ENCODE measurements around the gene CMTM7. TPM values are rescaled to one million over a fixed set of nuclear protein-coding genes. Genes with fewer than 3 reads are reported as not detected.

CMTM7 gene
- total RNA-seq, 3 donors from 2014 or later: 3.6 to 5.1 (median 4.8) TPM

- no peak for TF ChIP-seq CTCF (IDR thresholded peaks at IDR 0.05)
- intact Hi-C loops (cut with DNase I, micrococcal nuclease): no loop called here
- no peak for DNase-seq
These were observed 51.8 kb downstream of the CMTM7 start for GRCh38 chr3:32443478-32443877.

GRCh38 chr3:32447865-32448400, 56.3 kb downstream of the CMTM7 start:
- ATAC-seq: no peak
- H3K4me1 ChIP-seq (ENCODE audit: low read depth): peaks cover 3% of the 10 kb centered on the region
- H3K9me3 ChIP-seq: no peaks in the 10 kb centered on the region
- H3K4me3 ChIP-seq: no peak overlapping the region
- TF ChIP-seq CTCF (IDR thresholded peaks at IDR 0.05): no peak
- intact Hi-C loops (cut with DNase I, micrococcal nuclease): no loop called here
- no peak for DNase-seq
- no peaks in the 10 kb centered on the region for H3K36me3 ChIP-seq (ENCODE audit: low read depth)

More at GRCh38 chr3:32443478-32443877, 51.8 kb downstream of the CMTM7 start:
- ATAC-seq: no peak
- Histone ChIP-seq H3K9me3 (no peaks in the 10 kb centered on the region), H3K4me3 (no peak overlapping the region), H3K4me1 (ENCODE audit: low read depth) (peaks cover 3% of the 10 kb centered on the region), H3K36me3 (ENCODE audit: low read depth) (no peaks in the 10 kb centered on the region)

- peaks cover 3% of the 10 kb centered on the region for H3K4me1 ChIP-seq (ENCODE audit: low read depth)
- H3K4me3 ChIP-seq: no peak overlapping the region
- no peaks in the 10 kb centered on the region for H3K9me3 ChIP-seq
- TF ChIP-seq CTCF (IDR thresholded peaks at IDR 0.05): no peak
- intact Hi-C loops (cut with DNase I, micrococcal nuclease): no loop called here
- ATAC-seq (no peak), DNase-seq (no peak)
- H3K36me3 ChIP-seq (ENCODE audit: low read depth): no peaks in the 10 kb centered on the region
These were observed 57.2 kb downstream of the CMTM7 start for GRCh38 chr3:32448686-32449474.

- no peak overlapping the region for H3K4me3 ChIP-seq
- H3K4me1 ChIP-seq (ENCODE audit: low read depth): peaks cover 3% of the 10 kb centered on the region
- intact Hi-C loops (cut with DNase I, micrococcal nuclease): no loop called here
- no peak for TF ChIP-seq CTCF (IDR thresholded peaks at IDR 0.05)
- H3K9me3 ChIP-seq: no peaks in the 10 kb centered on the region
- ATAC-seq (no peak), DNase-seq (no peak)
- H3K36me3 ChIP-seq (ENCODE audit: low read depth): no peaks in the 10 kb centered on the region
These were observed 58.0 kb downstream of the CMTM7 start for GRCh38 chr3:32449691-32450090.

GRCh38 chr3:32450426-32450825, 58.8 kb downstream of the CMTM7 start:
- intact Hi-C loops (cut with DNase I, micrococcal nuclease): no loop called here
- ATAC-seq (no peak), DNase-seq (no peak)
- no peaks in the 10 kb centered on the region for H3K9me3 ChIP-seq
- TF ChIP-seq CTCF (IDR thresholded peaks at IDR 0.05): no peak
- no peak overlapping the region for H3K4me3 ChIP-seq
- H3K4me1 ChIP-seq (ENCODE audit: low read depth): peaks cover 3% of the 10 kb centered on the region
- no peaks in the 10 kb centered on the region for H3K36me3 ChIP-seq (ENCODE audit: low read depth)

All from mucosa of descending colon (tissue), 3 donors.